Memory B cell (primary cell): ENCODE measurements around the gene EXOC4.
"Not testable (repeated sequence)": the region's sequence is repeated elsewhere in the genome, so short reads cannot be mapped to it uniquely, and the experiment has no call there.

Experiments used
- ATAC-seq: fragments of 150-1000 bp; cut with Tn5 transposase; 2 replicates; pipeline ENCODE4 v1.10.0; 2021; ENCODE audit warnings: low read depth, mild to moderate bottlenecking, moderate library complexity
- DNase-seq, 2 donors: peaks; one replicate each; pipeline ENCODE4 v3.0.0; 2022; ENCODE audit warnings: low spot score in 2 of 2
- H3K27ac Mint-ChIP-seq: one replicate; pipeline ENCODE4 v1.8.0; 2022; ENCODE audit warnings: mild to moderate bottlenecking, moderate library complexity, mixed read lengths
- H3K27me3 Mint-ChIP-seq: one replicate; pipeline ENCODE4 v1.8.0; 2022; ENCODE audit warnings: mixed read lengths
- H3K36me3 Mint-ChIP-seq: one replicate; pipeline ENCODE4 v1.8.0; 2022; ENCODE audit warnings: mild to moderate bottlenecking, mixed read lengths
- H3K4me1 Mint-ChIP-seq: one replicate; pipeline ENCODE4 v1.8.0; 2022; ENCODE audit warnings: mixed read lengths
- H3K4me3 Mint-ChIP-seq: one replicate; pipeline ENCODE4 v1.8.0; 2022; ENCODE audit warnings: mild to moderate bottlenecking, moderate library complexity, mixed read lengths
- H3K9me3 Mint-ChIP-seq: one replicate; pipeline ENCODE4 v1.8.0; 2022; ENCODE audit warnings: mixed read lengths

The EXOC4 gene

DNA sequence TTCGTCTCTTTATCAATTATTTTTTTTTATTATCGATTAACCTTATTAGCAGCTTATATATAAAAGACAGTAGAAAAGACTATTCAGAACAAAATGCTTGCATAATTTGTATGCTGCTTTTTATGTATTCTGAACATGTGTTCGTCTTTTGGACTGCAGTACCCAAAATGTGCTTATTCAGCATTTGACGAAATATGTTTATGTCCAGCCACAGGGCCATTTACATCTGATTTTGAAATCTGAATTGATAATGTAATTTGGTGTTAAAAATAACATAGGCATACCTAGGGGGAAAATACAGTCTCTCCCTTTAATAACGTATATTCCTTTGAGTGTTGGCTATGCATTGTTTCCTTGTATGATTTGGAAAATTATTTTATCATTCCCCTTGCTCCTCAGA is 386.0 kb downstream of the EXOC4 start:
- Mint-ChIP-seq H3K4me1 (no peaks in the 10 kb centered on the region), H3K9me3 (no peaks in the 10 kb centered on the region), H3K36me3 (peaks cover 17% of the 10 kb centered on the region), H3K4me3 (no peak overlapping the region), H3K27ac (no peak overlapping the region), H3K27me3 (no peaks in the 10 kb centered on the region)
- ATAC-seq (no peak), DNase-seq (no peak)

GRCh38 chr7:133641436-133641835 is 388.6 kb downstream of the EXOC4 start:
- H3K27me3 Mint-ChIP-seq: no peaks in the 10 kb centered on the region
- DNase-seq (no peak), ATAC-seq (no peak)
- H3K4me3 Mint-ChIP-seq: no peak overlapping the region
- H3K4me1 Mint-ChIP-seq: no peaks in the 10 kb centered on the region
- H3K27ac Mint-ChIP-seq: no peak overlapping the region
- H3K36me3 Mint-ChIP-seq: peaks cover 17% of the 10 kb centered on the region
- no peaks in the 10 kb centered on the region for H3K9me3 Mint-ChIP-seq

DNA sequence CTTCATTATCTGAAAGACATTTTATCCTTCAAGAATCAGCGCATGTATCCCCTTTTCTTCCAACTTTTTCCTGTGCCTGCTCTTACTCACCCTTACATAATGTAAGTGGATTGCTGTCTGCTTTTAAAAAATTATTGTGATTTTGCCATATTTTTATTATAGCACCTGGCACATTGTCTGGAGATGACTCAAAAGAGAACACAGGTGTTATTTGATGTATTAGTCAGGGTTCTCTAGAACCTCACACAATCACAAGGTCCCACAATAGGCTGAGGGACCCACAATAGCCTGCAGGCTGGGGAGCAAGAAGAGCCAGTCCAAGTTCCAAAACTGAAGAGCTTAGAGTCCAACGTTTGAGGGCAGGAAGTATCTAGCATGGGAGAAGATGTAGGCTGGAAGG is 390.0 kb downstream of the EXOC4 start:
- H3K27me3 Mint-ChIP-seq: no peaks in the 10 kb centered on the region
- DNase-seq: no peak
- no peak for ATAC-seq
- H3K36me3 Mint-ChIP-seq: peaks cover 18% of the 10 kb centered on the region
- no peak overlapping the region for H3K27ac Mint-ChIP-seq
- H3K9me3 Mint-ChIP-seq: no peaks in the 10 kb centered on the region
- H3K4me1 Mint-ChIP-seq: no peaks in the 10 kb centered on the region
- H3K4me3 Mint-ChIP-seq: no peak overlapping the region

- not testable (repeated sequence) for H3K4me3 Mint-ChIP-seq, H3K27me3 Mint-ChIP-seq, DNase-seq, H3K9me3 Mint-ChIP-seq, H3K27ac Mint-ChIP-seq, ATAC-seq, H3K4me1 Mint-ChIP-seq
- peaks cover 18% of the 10 kb centered on the region for H3K36me3 Mint-ChIP-seq
Measured at GRCh38 chr7:133643652-133644051, 390.8 kb downstream of the EXOC4 start.

DNA sequence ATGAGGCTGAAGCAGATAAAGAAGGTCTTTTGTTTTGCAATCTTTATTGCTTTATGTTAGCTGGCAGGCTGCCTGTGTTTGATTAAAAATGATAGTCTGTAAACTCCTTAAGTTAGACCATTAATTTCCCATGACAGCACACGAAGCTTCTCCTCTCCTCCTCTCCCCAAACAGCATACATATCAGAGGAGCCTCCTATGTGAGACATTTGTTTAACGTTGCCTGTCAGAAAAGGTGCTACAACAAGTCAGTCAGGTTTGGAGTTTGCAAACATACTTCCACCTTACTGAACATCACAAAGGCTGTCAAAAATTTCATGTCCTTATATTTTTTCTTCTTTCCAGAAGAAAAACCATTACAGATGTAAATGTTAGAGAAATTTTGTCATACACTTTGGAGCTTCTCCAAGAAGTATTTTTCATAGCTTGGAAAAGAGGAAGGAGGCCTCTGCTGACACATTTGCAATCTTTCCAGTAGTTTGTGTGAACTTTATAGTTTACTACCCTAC is 393.1 kb downstream of the EXOC4 start:
- Mint-ChIP-seq H3K4me1 (no peaks in the 10 kb centered on the region), H3K4me3 (no peak overlapping the region), H3K36me3 (peaks cover 18% of the 10 kb centered on the region), H3K27ac (no peak overlapping the region), H3K9me3 (no peaks in the 10 kb centered on the region), H3K27me3 (no peaks in the 10 kb centered on the region)
- ATAC-seq (no peak), DNase-seq (no peak)

- H3K9me3 Mint-ChIP-seq: no peaks in the 10 kb centered on the region
Measured at GRCh38 chr7:133646472-133647315, 393.8 kb downstream of the EXOC4 start.

GRCh38 chr7:133649593-133649992 is 396.7 kb downstream of the EXOC4 start:
- ATAC-seq (no peak), DNase-seq (no peak)
- Mint-ChIP-seq H3K9me3 (no peaks in the 10 kb centered on the region), H3K27me3 (no peaks in the 10 kb centered on the region), H3K4me3 (no peak overlapping the region), H3K36me3 (peaks cover 4% of the 10 kb centered on the region), H3K4me1 (no peaks in the 10 kb centered on the region), H3K27ac (no peak overlapping the region)

More at GRCh38 chr7:133646472-133647315, 393.8 kb downstream of the EXOC4 start:
- Mint-ChIP-seq H3K4me3 (no peak overlapping the region), H3K36me3 (peaks cover 18% of the 10 kb centered on the region), H3K4me1 (no peaks in the 10 kb centered on the region), H3K27me3 (no peaks in the 10 kb centered on the region), H3K27ac (no peak overlapping the region)
- ATAC-seq: no peak
- DNase-seq: no peak

DNA sequence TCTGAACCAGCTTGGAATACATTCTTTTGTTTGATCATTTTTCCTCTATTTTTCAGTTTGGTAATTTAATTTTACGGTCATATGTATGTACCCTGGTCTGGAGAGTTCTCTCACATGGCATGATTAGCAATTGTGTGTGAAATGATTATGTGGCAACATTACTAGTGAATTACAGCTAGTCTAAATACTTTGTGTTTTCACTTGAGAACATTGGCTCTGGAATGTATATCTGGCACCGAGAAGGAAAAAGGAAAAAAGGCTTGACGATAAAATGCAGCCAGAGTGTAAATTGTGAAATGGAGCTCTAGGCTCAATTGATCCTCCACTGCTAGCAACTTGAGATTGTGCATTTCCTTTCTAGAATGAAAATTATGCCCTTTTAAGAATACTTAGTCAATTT is 397.2 kb downstream of the EXOC4 start:
- peaks cover 4% of the 10 kb centered on the region for H3K36me3 Mint-ChIP-seq
- no peak for DNase-seq

DNA sequence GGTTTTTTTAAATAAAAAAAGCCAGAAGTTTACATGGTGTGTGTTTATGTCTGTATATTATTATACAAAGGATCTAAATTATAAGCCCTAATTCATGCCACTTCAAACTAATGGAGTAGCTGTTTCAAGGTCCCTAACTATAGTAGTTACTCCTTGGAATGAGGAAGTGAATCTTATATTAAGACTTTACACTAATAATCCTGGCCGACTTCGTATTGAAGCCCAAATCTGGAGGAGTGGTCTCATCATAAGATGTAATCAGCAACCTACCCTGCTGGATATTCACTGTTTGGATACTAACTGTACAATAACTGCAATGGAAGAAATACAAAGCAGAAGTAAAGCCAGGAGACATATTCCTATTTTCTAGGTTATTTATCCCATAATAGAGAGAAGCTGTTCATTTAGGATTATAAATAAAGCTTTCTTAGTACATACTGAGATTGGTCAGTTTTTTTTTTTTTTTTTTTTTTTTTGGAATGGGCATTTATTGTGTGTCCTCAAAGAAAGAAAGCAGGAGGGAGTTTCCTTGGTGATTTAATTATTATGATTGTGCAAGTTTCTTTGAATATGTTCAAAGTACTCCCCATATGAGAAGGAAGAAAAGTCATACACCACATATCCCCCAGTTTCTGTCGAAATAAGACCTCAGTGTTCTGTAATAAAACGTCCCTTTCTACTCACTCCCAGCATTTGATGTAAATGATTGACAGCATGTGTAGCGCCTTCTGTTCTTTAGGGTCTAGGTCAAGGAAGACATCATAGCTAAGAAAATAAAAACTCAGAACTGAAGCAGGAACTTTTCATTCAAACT is 397.8 kb downstream of the EXOC4 start:
- Mint-ChIP-seq H3K4me1 (no peaks in the 10 kb centered on the region), H3K36me3 (peaks cover 4% of the 10 kb centered on the region), H3K27ac (no peak overlapping the region), H3K27me3 (no peaks in the 10 kb centered on the region), H3K4me3 (no peak overlapping the region), H3K9me3 (no peaks in the 10 kb centered on the region)
- ATAC-seq (no peak), DNase-seq (no peak)

More for the DNA sequence above, 397.2 kb downstream of the EXOC4 start:
- H3K4me3 Mint-ChIP-seq: no peak overlapping the region
- no peaks in the 10 kb centered on the region for H3K9me3 Mint-ChIP-seq
- no peaks in the 10 kb centered on the region for H3K4me1 Mint-ChIP-seq
- H3K27me3 Mint-ChIP-seq: no peaks in the 10 kb centered on the region
- ATAC-seq: no peak
- H3K27ac Mint-ChIP-seq: no peak overlapping the region

GRCh38 chr7:133652547-133652946 is 399.7 kb downstream of the EXOC4 start:
- H3K4me3 Mint-ChIP-seq: no peak overlapping the region

GRCh38 chr7:133654547-133654946 is 401.7 kb downstream of the EXOC4 start:
- Mint-ChIP-seq H3K9me3 (no peaks in the 10 kb centered on the region), H3K36me3 (peaks cover 3% of the 10 kb centered on the region), H3K4me1 (no peaks in the 10 kb centered on the region), H3K27ac (no peak overlapping the region), H3K4me3 (no peak overlapping the region), H3K27me3 (no peaks in the 10 kb centered on the region)
- no peak for DNase-seq
- no peak for ATAC-seq

More at GRCh38 chr7:133652547-133652946, 399.7 kb downstream of the EXOC4 start:
- Mint-ChIP-seq H3K27me3 (no peaks in the 10 kb centered on the region), H3K4me1 (no peaks in the 10 kb centered on the region), H3K36me3 (no peaks in the 10 kb centered on the region), H3K9me3 (no peaks in the 10 kb centered on the region), H3K27ac (no peak overlapping the region)
- no peak for DNase-seq
- ATAC-seq: no peak

DNA sequence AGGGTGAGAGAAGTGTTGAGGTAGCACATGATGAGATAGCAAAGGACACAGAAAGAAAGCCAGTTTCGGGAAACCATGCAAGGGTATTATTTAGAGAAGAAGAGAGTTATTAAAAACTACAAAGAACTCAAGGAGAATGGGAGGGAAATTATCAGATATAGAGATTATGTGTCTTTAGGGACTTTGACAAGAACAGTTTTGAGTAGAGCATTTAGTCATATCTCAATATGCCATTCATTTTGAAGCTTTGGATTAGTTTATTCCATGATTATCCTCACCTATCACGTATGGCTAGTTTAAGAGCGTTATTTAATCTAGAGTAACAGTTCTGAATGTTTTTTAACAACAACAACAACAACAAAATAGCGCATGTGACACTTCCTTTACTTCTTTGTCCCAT is 409.4 kb downstream of the EXOC4 start:
- H3K4me1 Mint-ChIP-seq: peaks cover 4% of the 10 kb centered on the region
- no peaks in the 10 kb centered on the region for H3K27me3 Mint-ChIP-seq
- H3K4me3 Mint-ChIP-seq: no peak overlapping the region
- no peak overlapping the region for H3K27ac Mint-ChIP-seq
- H3K9me3 Mint-ChIP-seq: no peaks in the 10 kb centered on the region
- ATAC-seq (no peak), DNase-seq (no peak)
- H3K36me3 Mint-ChIP-seq: peaks cover 22% of the 10 kb centered on the region

DNA sequence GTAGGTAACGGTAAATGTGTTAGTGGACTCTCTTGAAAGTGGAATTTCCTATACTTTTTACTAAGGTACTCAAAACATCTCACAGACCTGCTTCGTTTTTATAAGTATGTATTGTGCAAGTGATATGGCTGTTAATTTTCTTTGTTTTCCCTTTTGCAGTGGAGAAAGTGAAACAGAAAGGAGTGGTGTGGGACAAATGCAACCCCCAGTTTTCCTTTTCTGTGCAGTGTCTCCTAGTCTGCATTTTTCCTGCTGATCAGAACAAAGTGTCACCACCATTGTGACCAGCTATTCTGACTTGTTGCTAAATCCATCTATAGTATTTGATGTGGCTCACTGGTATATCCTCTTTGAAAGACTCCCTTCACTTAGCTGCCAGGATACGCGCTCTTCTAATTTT is 410.0 kb downstream of the EXOC4 start:
- Mint-ChIP-seq H3K4me3 (no peak overlapping the region), H3K27ac (no peak overlapping the region), H3K27me3 (no peaks in the 10 kb centered on the region), H3K36me3 (peaks cover 22% of the 10 kb centered on the region), H3K9me3 (no peaks in the 10 kb centered on the region), H3K4me1 (peaks cover 4% of the 10 kb centered on the region)
- DNase-seq (no peak), ATAC-seq (no peak)

GRCh38 chr7:133664528-133664927 is 411.6 kb downstream of the EXOC4 start:
- Mint-ChIP-seq H3K27me3 (no peaks in the 10 kb centered on the region), H3K9me3 (no peaks in the 10 kb centered on the region), H3K36me3 (peaks cover 23% of the 10 kb centered on the region), H3K4me1 (peaks cover 4% of the 10 kb centered on the region), H3K4me3 (no peak overlapping the region), H3K27ac (no peak overlapping the region)
- ATAC-seq: no peak
- no peak for DNase-seq
